Glomerular visceral epithelial cell (primary cell): Measurements from ENCODE around the gene UPK3BL1.
"Not testable (repeated sequence)": the region's sequence is repeated elsewhere in the genome, so short reads cannot be mapped to it uniquely, and the experiment has no call there.

Experiments used
- DNase-seq: peaks from one replicate; pipeline ENCODE4 v3.0.0-alpha.2; 2016; ENCODE audit errors: extremely low spot score

The UPK3BL1 gene

GRCh38 chr7:102627271-102627904, 15.2 kb downstream of the UPK3BL1 start:
- DNase-seq: not testable (repeated sequence)

DNA sequence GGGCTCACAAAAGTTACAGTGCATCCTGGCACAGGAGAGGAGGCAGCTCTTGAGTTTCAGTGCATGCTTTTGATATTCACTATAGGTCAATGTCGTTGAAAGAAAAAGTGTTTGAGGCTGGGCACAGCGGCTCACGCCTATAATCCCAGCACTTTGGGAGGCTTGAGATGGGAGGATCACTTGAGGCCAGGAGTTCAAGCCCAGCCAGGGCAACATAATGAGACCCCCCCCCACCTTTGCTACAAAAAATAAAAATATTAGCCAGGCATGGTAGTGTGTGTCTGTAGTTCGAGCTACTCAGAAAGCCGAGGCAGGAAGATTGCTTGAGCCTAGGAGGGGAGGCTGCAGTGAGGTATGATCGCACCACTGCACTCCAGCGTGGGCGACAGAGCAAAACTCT, 24.5 kb downstream of the UPK3BL1 start:
- peak; percentile 0 for DNase-seq

DNA sequence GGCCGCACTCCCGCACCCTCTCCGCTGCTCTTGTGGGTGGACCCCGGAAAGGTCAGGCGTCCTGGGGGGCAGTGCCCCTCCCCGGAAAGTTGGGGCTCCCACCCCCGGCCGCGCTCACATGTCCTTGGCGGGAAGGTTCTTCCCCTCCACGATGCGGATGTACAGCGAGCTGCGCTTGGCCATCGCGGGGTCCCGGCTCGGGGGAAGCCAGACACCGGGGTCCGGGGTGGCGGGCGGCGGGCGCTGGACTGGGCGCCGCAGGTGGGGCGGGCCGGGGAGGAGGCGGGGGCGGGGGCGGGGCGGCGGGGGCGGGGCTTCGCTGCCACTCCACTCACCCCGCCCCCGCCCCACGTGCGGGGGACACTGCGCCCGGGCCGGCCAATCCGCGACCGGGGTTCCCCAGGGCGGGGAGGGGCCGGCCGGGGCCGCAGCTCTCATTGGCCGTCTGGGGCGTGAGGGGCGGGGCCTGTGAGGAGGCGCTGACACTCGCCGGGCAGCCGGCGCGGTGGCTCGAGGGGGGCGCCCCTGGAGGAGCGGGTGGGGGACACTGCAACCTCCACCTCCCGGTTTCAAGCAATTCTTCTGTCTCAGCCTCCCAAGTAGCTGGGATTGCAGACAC, 26.0 kb downstream of the UPK3BL1 start, which contains the start of gene RASA4:
Gene RASA4, minus strand, starts transcription at position 250 of the 619 bp plus-strand sequence. Its CDS starts 67 bp downstream, at position 183.
- DNase-seq: not testable (repeated sequence)

DNA sequence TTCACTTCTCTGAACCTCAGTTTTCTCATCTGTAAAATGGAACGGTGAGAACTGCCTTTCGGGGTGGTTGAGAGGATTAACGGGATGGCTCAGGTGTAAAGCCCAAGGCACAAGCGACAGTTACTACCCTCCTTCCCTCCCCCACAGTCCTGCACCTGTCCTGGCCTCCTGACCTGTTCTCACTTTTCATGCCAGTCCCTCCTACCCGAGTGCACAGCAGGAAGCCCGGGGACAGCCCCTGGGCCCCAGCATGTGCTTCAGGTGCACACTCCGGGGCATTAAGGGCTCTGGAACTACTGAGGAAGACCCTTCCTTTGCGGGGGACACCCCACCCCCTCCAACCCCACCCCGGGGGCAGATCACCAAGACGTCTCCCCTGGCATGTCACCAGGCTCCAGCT, 26.7 kb downstream of the UPK3BL1 start:
- DNase-seq: not testable (repeated sequence)

DNA sequence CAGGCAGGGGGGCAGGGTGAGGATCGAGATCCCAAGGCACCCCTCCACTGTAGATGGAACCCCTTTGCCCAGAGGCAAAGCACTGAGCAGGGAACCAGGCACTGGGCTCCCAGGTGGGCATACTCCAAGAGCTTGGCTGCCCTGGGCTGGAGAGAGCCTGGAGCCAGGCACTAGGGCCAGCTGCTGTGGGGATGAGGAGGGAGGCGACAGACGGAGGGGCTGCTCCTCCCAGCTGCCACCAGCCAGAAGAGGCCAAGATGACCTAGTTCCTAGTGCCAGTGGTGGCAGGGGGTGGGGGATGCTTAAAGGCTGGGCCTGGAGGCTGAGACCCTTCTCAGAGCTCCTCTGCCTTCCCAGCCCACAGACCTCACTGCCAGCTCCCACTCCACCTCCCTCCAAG, 27.7 kb downstream of the UPK3BL1 start:
- DNase-seq: not testable (repeated sequence)

- not testable (repeated sequence) for DNase-seq
These were observed 28.3 kb downstream of the UPK3BL1 start for GRCh38 chr7:102614346-102614697.

DNA sequence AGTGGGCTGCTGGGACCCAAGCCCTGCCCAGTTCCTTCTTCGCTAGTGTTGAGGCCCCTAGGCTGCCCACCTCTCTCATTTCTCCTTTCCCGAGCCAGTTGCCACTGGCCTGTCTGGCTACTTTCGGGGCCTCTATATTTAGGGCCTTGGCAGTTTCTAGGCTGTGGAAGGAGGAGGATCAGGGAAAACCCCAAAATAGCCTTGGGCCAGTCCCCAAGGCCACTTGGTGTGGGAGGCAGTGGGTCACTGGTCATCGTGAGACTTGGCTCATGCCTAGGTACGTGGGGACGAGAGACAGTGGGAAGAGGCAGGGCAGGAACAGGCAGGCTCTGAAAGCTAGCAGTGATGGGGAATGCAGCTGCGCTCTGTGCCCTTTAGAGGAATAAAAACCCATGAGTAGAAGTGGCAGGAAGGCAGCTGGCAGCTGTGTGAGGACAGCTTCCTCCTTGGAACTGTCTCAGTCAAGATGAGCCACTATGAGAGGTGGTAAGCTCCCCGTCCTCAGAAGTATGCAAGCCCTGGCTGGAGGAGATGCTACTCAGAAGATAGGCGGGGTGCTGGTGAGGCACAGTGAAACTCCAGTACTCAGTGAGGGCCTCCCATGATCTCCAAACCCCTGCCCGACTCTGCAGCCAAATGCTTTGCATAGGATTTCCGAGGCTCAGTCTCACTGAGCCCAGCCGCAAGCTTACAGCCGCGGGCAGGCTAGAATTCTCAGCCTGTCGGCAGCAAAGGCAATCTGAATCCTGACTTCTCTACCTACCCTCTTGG, 28.8 kb downstream of the UPK3BL1 start:
- not testable (repeated sequence) for DNase-seq

DNA sequence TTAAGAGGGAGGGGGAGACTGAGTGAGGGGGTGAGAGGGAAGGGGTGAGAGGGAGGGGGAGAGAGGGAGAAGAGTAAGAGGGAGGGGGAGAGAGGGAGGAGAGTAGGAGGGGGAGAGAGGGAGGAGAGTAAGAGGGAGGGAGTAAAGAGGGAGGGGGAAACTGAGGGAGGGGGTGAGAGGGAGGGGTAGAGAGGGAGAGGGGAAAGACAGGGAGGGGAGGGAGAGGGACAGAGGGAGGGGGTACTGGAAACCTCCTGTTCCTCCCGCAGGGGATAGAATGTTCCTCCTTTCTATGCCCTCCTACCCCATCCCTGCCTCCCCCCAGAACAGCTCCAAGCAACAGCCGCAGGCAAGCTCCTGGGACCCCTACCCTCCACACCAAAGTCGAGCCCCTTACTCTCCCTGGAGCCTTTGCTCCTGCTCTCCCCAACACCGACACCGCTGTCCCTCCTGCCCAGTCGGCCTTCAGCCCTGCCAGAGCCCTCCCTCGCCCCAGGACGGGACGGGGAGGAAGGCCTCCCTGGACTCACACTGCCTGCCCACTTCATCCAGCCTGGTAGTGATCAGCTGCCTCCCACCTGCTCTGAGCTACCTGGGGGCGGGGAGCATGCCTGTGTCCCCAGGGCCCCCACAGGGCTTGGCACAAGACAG, 30.8 kb downstream of the UPK3BL1 start:
- peak; percentile 0 for DNase-seq

GRCh38 chr7:102611013-102611674, 31.4 kb downstream of the UPK3BL1 start:
- DNase-seq: not testable (repeated sequence)

- DNase-seq: not testable (repeated sequence)
These were observed 32.1 kb downstream of the UPK3BL1 start for GRCh38 chr7:102610441-102610840.

DNA sequence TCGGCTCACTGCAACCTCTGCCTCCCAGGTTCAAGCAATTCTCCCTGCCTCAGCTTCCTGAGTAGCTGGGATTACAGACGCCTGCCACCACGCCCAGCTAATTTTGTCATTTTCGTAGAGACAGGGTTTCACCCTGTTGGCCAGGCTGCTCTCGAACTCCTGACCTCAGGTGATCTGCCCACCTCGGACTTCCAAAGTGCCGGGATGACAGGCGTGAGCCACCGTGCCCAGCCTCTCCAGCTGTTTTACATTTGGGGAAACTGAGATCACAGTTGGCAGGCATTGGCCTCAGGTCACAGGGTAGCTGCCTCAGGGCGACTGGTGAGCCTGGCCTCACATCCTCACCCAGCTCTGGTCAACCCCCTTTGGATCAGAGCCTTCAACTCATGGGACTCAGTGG, 32.9 kb downstream of the UPK3BL1 start:
- not testable (repeated sequence) for DNase-seq

DNA sequence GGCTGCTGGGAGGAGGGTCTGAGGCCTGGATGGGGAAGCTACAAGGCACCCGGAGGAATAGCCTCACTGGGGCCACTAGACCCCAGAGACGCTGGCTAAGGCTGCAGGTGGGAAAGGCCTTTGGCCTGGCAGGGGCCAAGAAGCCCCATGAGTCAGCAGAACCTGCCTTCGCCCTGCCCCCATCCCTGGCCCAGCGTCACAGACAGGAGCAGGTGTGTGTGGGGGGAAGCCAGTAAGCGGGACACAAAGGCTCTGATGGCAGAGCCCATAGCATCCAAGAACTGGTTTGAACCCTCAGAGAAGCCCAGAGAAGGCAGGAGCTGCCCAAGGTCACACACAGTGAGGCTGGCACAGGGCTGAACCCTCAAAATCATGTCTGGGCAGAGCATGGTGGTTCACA, 35.7 kb downstream of the UPK3BL1 start:
- not testable (repeated sequence) for DNase-seq

DNA sequence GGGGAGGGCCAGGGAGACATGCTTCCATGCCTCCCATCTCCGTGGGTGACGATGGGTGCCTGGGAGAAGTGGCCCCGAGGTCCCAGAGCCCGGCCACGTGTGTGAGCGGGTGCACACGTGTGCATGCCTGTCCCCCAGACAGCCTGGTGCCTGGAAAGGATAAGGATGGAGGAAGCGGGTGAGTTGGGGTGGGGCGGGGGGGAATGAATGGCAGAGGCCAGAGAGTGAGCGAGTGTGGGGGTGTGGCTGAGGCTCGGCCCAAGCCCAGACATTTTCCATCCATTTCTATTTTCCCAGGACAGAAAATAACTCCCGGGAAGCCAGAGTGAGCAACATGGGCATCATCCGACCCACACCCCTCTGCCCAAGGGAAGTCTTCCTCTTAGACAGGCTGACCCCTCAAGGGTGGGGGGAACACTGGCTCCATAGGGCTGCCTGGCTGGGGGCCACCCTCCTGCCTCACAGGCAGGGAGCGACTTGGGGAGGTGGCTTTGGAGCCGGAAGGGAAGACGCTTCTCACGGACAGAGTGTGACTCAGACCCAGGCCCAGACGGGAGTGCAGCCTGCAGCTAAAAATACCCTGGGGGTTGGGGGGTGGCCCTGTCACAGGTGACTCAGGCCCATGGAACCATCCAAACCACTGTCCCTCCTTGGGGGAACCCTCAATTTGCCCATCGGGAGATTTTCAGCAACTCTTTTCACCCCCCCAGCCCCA, 38.0 kb downstream of the UPK3BL1 start:
- DNase-seq: not testable (repeated sequence)

DNA sequence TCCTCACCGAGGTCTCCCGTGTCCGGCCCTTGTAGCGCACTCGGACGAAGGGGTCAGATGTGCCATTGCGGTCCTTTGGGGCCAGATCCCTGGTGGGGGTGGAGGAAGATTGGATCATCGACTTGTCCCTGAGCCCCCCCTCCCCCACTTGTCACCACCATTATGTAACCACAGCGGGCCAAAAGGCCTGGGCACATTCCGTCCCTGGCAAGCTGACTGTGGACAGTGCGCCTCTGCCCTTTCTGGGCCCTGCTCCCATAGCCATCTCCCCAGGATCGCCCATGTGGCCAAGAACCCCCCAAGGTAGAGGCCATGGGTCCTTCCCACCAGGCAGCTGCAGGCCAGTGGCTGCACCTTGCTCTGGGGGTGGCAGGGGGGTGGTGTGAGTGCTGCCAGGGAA, 40.3 kb downstream of the UPK3BL1 start:
- not testable (repeated sequence) for DNase-seq

DNA sequence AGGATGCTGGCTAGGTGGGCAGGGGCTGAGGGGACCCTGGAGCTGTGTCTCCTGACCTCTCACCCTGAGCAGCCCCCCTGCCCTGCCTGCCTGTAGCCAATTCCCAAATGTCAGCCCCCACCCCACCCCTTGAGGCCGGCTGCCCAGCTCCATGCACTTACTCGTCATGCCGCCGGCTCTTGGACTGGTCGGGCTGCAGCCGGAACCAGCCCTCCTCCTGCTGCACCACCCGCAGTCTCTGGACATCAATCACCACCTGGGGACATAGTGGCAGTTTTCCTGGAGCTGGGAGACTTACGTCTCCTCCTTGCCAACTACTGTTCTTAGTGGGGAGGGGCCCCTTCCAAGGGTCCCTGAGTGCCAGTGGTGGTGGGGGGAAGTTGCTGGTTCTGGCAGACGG, 42.9 kb downstream of the UPK3BL1 start:
- DNase-seq: not testable (repeated sequence)

DNA sequence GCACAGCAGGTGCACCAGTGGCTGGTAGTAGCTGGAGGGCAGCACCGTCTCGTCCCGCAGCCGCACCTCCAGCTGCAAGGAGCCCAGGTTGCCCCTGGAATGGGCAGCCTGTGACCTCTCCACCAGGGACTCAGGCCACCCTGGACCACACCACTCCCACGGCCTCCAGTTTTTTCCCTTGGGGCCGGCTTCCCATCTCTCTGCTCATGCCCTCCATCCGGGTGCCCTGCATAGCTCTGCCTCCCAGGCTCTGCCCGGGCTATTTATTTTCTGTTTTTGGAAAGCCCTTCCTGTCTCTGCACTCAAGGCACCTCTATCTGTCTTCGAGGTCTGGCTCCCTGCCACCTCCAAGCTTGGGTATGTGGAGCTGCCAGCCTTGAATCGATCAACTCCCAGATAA, 46.6 kb downstream of the UPK3BL1 start:
- DNase-seq: not testable (repeated sequence)

- not testable (repeated sequence) for DNase-seq
These were observed 48.8 kb downstream of the UPK3BL1 start for GRCh38 chr7:102593637-102594334.

GRCh38 chr7:102592477-102593019, 50.0 kb downstream of the UPK3BL1 start:
- DNase-seq: not testable (repeated sequence)

- not testable (repeated sequence) for DNase-seq
These were observed 52.7 kb downstream of the UPK3BL1 start for GRCh38 chr7:102589857-102590256.
